Adrenal gland (tissue), 12 donors: Measurements from ENCODE around the gene ABCA4. TPM values are rescaled to one million over a fixed set of nuclear protein-coding genes. Genes with fewer than 3 reads are reported as not detected.

ENCODE experiments used
- DNase-seq, 7 donors: peaks; one replicate each; pipeline ENCODE4 v3.0.0-alpha.2; 2019 to 2020
- H3K27ac ChIP-seq, 5 donors: fragments of 200-600 bp; sonication (generic) in 4 of 5; 1 replicate in 3 of 5; 2 replicates in 2 of 5; pipeline versions ENCODE4 v1.5.1 to v1.8.0; 2016 to 2020; ENCODE audit warnings: mild to moderate bottlenecking in 1 of 5
- H3K27me3 ChIP-seq: fragments of 200-600 bp; 2 replicates; pipeline ENCODE4 v1.8.0; 2021
- H3K36me3 ChIP-seq, 2 donors: fragments of 200-600 bp; replicated peaks in 1 of 2; 1 replicate in 1 of 2; 2 replicates in 1 of 2; pipeline versions ENCODE4 v1.5.1 to v1.8.0; 2018 to 2022
- H3K4me1 ChIP-seq, 2 donors: fragments of 200-600 bp; replicated peaks in 1 of 2; 1 replicate in 1 of 2; 2 replicates in 1 of 2; pipeline versions ENCODE4 v1.5.1 to v1.8.0; 2018 to 2021
- H3K4me3 ChIP-seq, 4 donors: fragments of 200-600 bp; sonication (generic) in 3 of 4; one replicate each; pipeline ENCODE4 v1.5.1; 2016 to 2018
- H3K9me3 ChIP-seq, 3 donors: fragments of 200-600 bp; sonication (generic) in 1 of 3; replicated peaks in 1 of 3; 1 replicate in 2 of 3; 2 replicates in 1 of 3; pipeline versions ENCODE4 v1.5.1 to v1.8.0; 2016 to 2021
- CTCF ChIP-seq, 6 experiments: fragments of 450-650 bp in 4 of 6; fragments of 200-600 bp in 2 of 6; sonication (generic) in 1 of 6; IDR thresholded peaks; 1 replicate in 5 of 6; 2 replicates in 1 of 6; pipeline versions ENCODE4 v1.5.1 to v1.8.0; 2016 to 2021; ENCODE audit warnings: antibody characterized with exemption in 6 of 6, mild to moderate bottlenecking in 2 of 6, moderate library complexity in 1 of 6
- POLR2A ChIP-seq, 2 donors: fragments of 450-650 bp; IDR thresholded peaks; one replicate each; pipeline ENCODE4 v1.6.1; 2017; ENCODE audit warnings: antibody characterized with exemption in 2 of 2, mild to moderate bottlenecking in 2 of 2, moderate library complexity in 1 of 2
- WGBS, 4 donors: extraction: QIAGEN DNeasy Blood & Tissue Kit in 2 of 4; methylation state at CpG; one replicate each; pipeline versions ENCODE4 v1.1.5 to v1.1.7; 2013 to 2017; 5-methylcytosine and 5-hydroxymethylcytosine counted together
- intact Hi-C, 2 donors: fragments of 100-400 bp; cut with DNase I; formaldehyde crosslinking; loops; one replicate each; pipeline versions ENCODE4 v1.14.1 to v1.15.0; 2022 to 2023
- polyA plus RNA-seq, 3 donors: library from polyadenylated mRNA; stranded (reverse); fragments of 200-250 nt in 2 of 3; fragments of 350-450 nt in 1 of 3; fragmentation: Illumina TruSeq in 1 of 3; extraction: RNeasy Lipid Tissue Mini Kit (QIAGEN cat#74804) in 1 of 3; gene quantifications; one replicate each; pipeline ENCODE4 v1.2.3, GENCODE V29; 2013 to 2014
- total RNA-seq, 9 donors: library from RNA; depleted of rRNA in 4 of 9; stranded (reverse); fragments of >200 nt in 4 of 9; fragments of 120-200 nt in 1 of 9; fragmentation: NEBNext Ultra II Directional in 1 of 9; extraction: Animal tissue kit (Norgen Biotek cat#: 25700) in 1 of 9; gene quantifications; one replicate each; pipeline versions ENCODE4 v1.1.0 to v1.2.4, GENCODE V29; 2013 to 2023
- donor health status: healthy with polysubstance abuse.
- donor health status: Bipolar disorder and iron deficiency.
- donor health status: DM: yes; HTN: yes; CAD: no.
- donor health status: DM: no; HTN: no; CAD: no.
- donor health status: DM: no; HTN: no; CAD: no.
- donor health status: DM: yes; HTN: yes; CAD: no.

The ABCA4 gene
- total and polyA plus RNA-seq, 12 donors, result 0.04 to 1.9 (median 0.14) TPM; not detected in 1

GRCh38 chr1:94120570-94120901 is 412 bp downstream of the ABCA4 start:
- no peaks in the 10 kb centered on the region for H3K4me1 ChIP-seq
- H3K27ac ChIP-seq, result no peak overlapping the region
- TF ChIP-seq CTCF (IDR thresholded peaks at IDR 0.05), result no peak
- no peak for TF ChIP-seq POLR2A (IDR thresholded peaks at IDR 0.05)
- H3K36me3 ChIP-seq, result no peaks in the 10 kb centered on the region
- intact Hi-C loops, result no loop called here
- H3K27me3 ChIP-seq, result no peaks in the 10 kb centered on the region
- H3K4me3 ChIP-seq, result no peak overlapping the region
- 78 to 85% (median 81%) methylated on average over 7 to 9 of the region's 9 CpGs for WGBS, 4 donors
- no peak for DNase-seq
- no peaks in the 10 kb centered on the region for H3K9me3 ChIP-seq

GRCh38 chr1:94119796-94120569 is 965 bp downstream of the ABCA4 start:
- H3K27ac ChIP-seq, result no peak overlapping the region
- no peaks in the 10 kb centered on the region for H3K27me3 ChIP-seq
- no peak overlapping the region for H3K4me3 ChIP-seq
- H3K36me3 ChIP-seq, result no peaks in the 10 kb centered on the region
- DNase-seq, result no peak
- WGBS, 4 donors, result 85 to 92% (median 88%) methylated on average over 11 of the region's 11 CpGs
- intact Hi-C loops, result no loop called here
- TF ChIP-seq POLR2A (IDR thresholded peaks at IDR 0.05), result no peak
- no peak for TF ChIP-seq CTCF (IDR thresholded peaks at IDR 0.05)
- H3K4me1 ChIP-seq, result no peaks in the 10 kb centered on the region
- no peaks in the 10 kb centered on the region for H3K9me3 ChIP-seq

- no peak for DNase-seq
These were observed 1.6 kb downstream of the ABCA4 start for GRCh38 chr1:94119306-94119705.

GRCh38 chr1:94118471-94118870 is 2.5 kb downstream of the ABCA4 start:
- TF ChIP-seq POLR2A (IDR thresholded peaks at IDR 0.05) (no peak), CTCF (IDR thresholded peaks at IDR 0.05) (no peak)
- Histone ChIP-seq H3K4me1 (no peaks in the 10 kb centered on the region), H3K4me3 (no peak overlapping the region), H3K27ac (no peak overlapping the region), H3K9me3 (no peaks in the 10 kb centered on the region), H3K36me3 (no peaks in the 10 kb centered on the region), H3K27me3 (no peaks in the 10 kb centered on the region)
- 79 to 98% (median 90%) methylated on average over 3 to 7 of the region's 7 CpGs for WGBS, 4 donors
- intact Hi-C loops, result no loop called here
- DNase-seq, result no peak

More at GRCh38 chr1:94119306-94119705, 1.6 kb downstream of the ABCA4 start:
- Histone ChIP-seq H3K9me3 (no peaks in the 10 kb centered on the region), H3K27me3 (no peaks in the 10 kb centered on the region), H3K27ac (no peak overlapping the region), H3K36me3 (no peaks in the 10 kb centered on the region), H3K4me1 (no peaks in the 10 kb centered on the region), H3K4me3 (no peak overlapping the region)
- 81 to 88% (median 86%) methylated on average over 6 of the region's 6 CpGs for WGBS, 4 donors
- TF ChIP-seq POLR2A (IDR thresholded peaks at IDR 0.05), result no peak
- no peak for TF ChIP-seq CTCF (IDR thresholded peaks at IDR 0.05)
- intact Hi-C loops, result no loop called here
